HepG2 (cell line): Measurements from ENCODE around the gene RPS6KL1. TPM values are rescaled to one million over a fixed set of nuclear protein-coding genes. Genes with fewer than 3 reads are reported as not detected.

Experiments
- ATAC-seq: fragments of 200-7000 bp; cut with Tn5 transposase; 3 replicates; pipeline ENCODE4 v1.9.1; 2020; ENCODE audit warnings: mild to moderate bottlenecking, moderate library complexity
- BruUV-seq: library from RNA; stranded (reverse); fragments of 400-500 nt; replicated peaks from 2 replicates; lab custom pipeline; 2021; lab: Mats Ljungman, UMichigan
- CTCF ChIA-PET: fragments of 300-600 bp; formaldehyde crosslinking; extraction: SDS; loops from one replicate; lab custom pipeline; 2021; ENCODE audit warnings: low total read pairs, inconsistent platforms, low intra/inter-chr PET ratio; lab: Yijun Ruan, JAX
- POLR2A ChIA-PET: fragments of 350-600 bp; sonication (Branson Sonifier 250); formaldehyde crosslinking; loops from one replicate; lab custom pipeline; 2020; ENCODE audit warnings: antibody characterized with exemption, inconsistent platforms; lab: Yijun Ruan, JAX
- DNase-seq: peaks from one replicate; pipeline ENCODE4 v3.0.0-alpha.2; 2015; ENCODE audit warnings: low spot score
- FAIRE-seq: peaks from 3 replicates; lab custom pipeline; 2011; peaks lifted over from hg19 to GRCh38; lab: Jason Lieb, UNC
- H2AFZ ChIP-seq: one replicate; pipeline ENCODE4 v1.6.1; 2011; ENCODE audit warnings: low read length, inconsistent platforms
- H3K27ac ChIP-seq: fragments of 300-600 bp; 3 replicates; pipeline ENCODE4 v1.8.0; 2011; ENCODE audit warnings: mixed run types, mild to moderate bottlenecking, mixed read lengths, low read length, inconsistent platforms; ENCODE audit not compliant: insufficient read depth; ENCODE audit errors: extremely low read length
- H3K27me3 ChIP-seq, 2 experiments: fragments of 200-600 bp in 1 of 2; 2 replicates in 1 of 2; 3 replicates in 1 of 2; pipeline versions ENCODE4 v1.6.0 to v1.8.0; 2011; ENCODE audit warnings: low read length in 2 of 2, mild to moderate bottlenecking in 2 of 2, moderate library complexity in 2 of 2, inconsistent platforms in 1 of 2; ENCODE audit not compliant: insufficient read depth in 2 of 2, control insufficient read depth in 1 of 2
- H3K36me3 ChIP-seq, 2 experiments: fragments of 200-600 bp in 1 of 2; replicated peaks in 1 of 2; 2 replicates in 1 of 2; 3 replicates in 1 of 2; pipeline versions ENCODE4 v1.5.1 to v1.8.0; 2011; ENCODE audit warnings: low read length in 2 of 2, inconsistent platforms in 1 of 2; ENCODE audit not compliant: insufficient read depth in 2 of 2, control insufficient read depth in 1 of 2
- H3K4me1 ChIP-seq: 2 replicates; pipeline ENCODE4 v1.5.1; 2012; ENCODE audit warnings: low read length, inconsistent platforms; ENCODE audit not compliant: insufficient read depth
- H3K4me2 ChIP-seq: 2 replicates; pipeline ENCODE4 v1.6.0; 2011; ENCODE audit warnings: low read depth, low read length, inconsistent platforms
- H3K4me3 ChIP-seq, 3 experiments: fragments of 200-600 bp in 1 of 3; sonication (generic), shearing (Covaris generic) in 1 of 3; replicated peaks in 1 of 3; 2 replicates each; pipeline ENCODE4 v1.5.1; 2011 to 2016; ENCODE audit warnings: low read length in 3 of 3, inconsistent platforms in 2 of 3, low read depth in 2 of 3, mild to moderate bottlenecking in 2 of 3, control low read depth in 1 of 3, mixed read lengths in 1 of 3; ENCODE audit not compliant: insufficient read depth in 1 of 3
- H3K79me2 ChIP-seq: one replicate; pipeline ENCODE4 v1.6.1; 2011; ENCODE audit warnings: low read length, inconsistent platforms; ENCODE audit not compliant: insufficient read depth
- H3K9ac ChIP-seq: 2 replicates; pipeline ENCODE4 v1.6.0; 2011; ENCODE audit warnings: mild to moderate bottlenecking, low read depth, low read length, inconsistent platforms; ENCODE audit not compliant: insufficient read depth
- H3K9me3 ChIP-seq: 2 replicates; pipeline ENCODE4 v1.5.1; 2012; ENCODE audit warnings: mild to moderate bottlenecking, low read length
- H4K20me1 ChIP-seq: 2 replicates; pipeline ENCODE4 v1.6.0; 2011; ENCODE audit warnings: inconsistent platforms, mild to moderate bottlenecking, low read length, moderate library complexity; ENCODE audit not compliant: insufficient read depth
- CEBPB ChIP-seq: IDR thresholded peaks from 2 replicates; pipeline ENCODE4 v1.6.1; 2011; ENCODE audit warnings: low read depth, low read length, improper control_type of control experiment, borderline replicate concordance
- FOSL1 ChIP-seq: sonication (generic); formaldehyde crosslinking; IDR thresholded peaks from 2 replicates; pipeline ENCODE4 v1.9.0; 2021; ENCODE audit warnings: missing genetic modification reagents, borderline replicate concordance
- FOSL2 ChIP-seq: sonication (generic); formaldehyde crosslinking; IDR thresholded peaks from 2 replicates; pipeline ENCODE4 v1.4.0; 2020; ENCODE audit warnings: missing genetic modification reagents
- PHF5A ChIP-seq: IDR thresholded peaks from one replicate; pipeline ENCODE4 v1.6.1; 2018; ENCODE audit warnings: low read depth, missing genetic modification reagents; ENCODE audit not compliant: unreplicated experiment
- POGZ ChIP-seq: sonication (generic); formaldehyde crosslinking; IDR thresholded peaks from 2 replicates; pipeline ENCODE4 v1.4.0; 2020; ENCODE audit warnings: mild to moderate bottlenecking, missing genetic modification reagents
- PTBP1 ChIP-seq: fragments of 200-400 bp; formaldehyde crosslinking; IDR thresholded peaks from 2 replicates; pipeline ENCODE4 v1.6.1; 2018; ENCODE audit warnings: low read length, low read depth; ENCODE audit not compliant: poor library complexity, severe bottlenecking
- REPIN1 ChIP-seq: sonication (generic); formaldehyde crosslinking; IDR thresholded peaks from 2 replicates; pipeline ENCODE4 v1.8.0; 2022; ENCODE audit warnings: missing genetic modification reagents, low read depth, mild to moderate bottlenecking, borderline replicate concordance
- SP140L ChIP-seq: sonication (generic); formaldehyde crosslinking; IDR thresholded peaks from 2 replicates; pipeline ENCODE4 v1.4.0; 2020; ENCODE audit warnings: missing genetic modification reagents, borderline replicate concordance
- TAF15 ChIP-seq: fragments of 200-400 bp; formaldehyde crosslinking; IDR thresholded peaks from one replicate; pipeline ENCODE4 v1.6.1; 2018; ENCODE audit warnings: mild to moderate bottlenecking, low read depth, low read length; ENCODE audit not compliant: poor library complexity, severe bottlenecking
- TBL1XR1 ChIP-seq: fragments of 150-350 bp; IDR thresholded peaks from 2 replicates; pipeline ENCODE4 v1.6.1; 2014; ENCODE audit warnings: borderline replicate concordance, low read length; ENCODE audit not compliant: partially characterized antibody
- ZBTB1 ChIP-seq: sonication (generic); formaldehyde crosslinking; IDR thresholded peaks from 2 replicates; pipeline ENCODE4 v1.4.0; 2020; ENCODE audit warnings: missing genetic modification reagents, borderline replicate concordance
- ZNF350 ChIP-seq: sonication (generic); formaldehyde crosslinking; IDR thresholded peaks from 2 replicates; pipeline ENCODE4 v1.4.0; 2020; ENCODE audit warnings: mild to moderate bottlenecking, low read depth, missing genetic modification reagents, borderline replicate concordance
- ZNF672 ChIP-seq: sonication (generic); formaldehyde crosslinking; IDR thresholded peaks from 2 replicates; pipeline ENCODE4 v1.8.1; 2022; ENCODE audit warnings: missing genetic modification reagents
- ZNF878 ChIP-seq: sonication (generic); formaldehyde crosslinking; IDR thresholded peaks from 2 replicates; pipeline ENCODE4 v1.8.1; 2023; ENCODE audit warnings: mild to moderate bottlenecking, missing genetic modification reagents, moderate library complexity
- WGBS: methylation state at CpG from one replicate; pipeline ENCODE4 v1.1.6; 2017; ENCODE audit warnings: low lambda C conversion rate; 5-methylcytosine and 5-hydroxymethylcytosine counted together
- in situ Hi-C: cut with HindIII; loops from 2 replicates; pipeline ENCODE4 v1.10.0; 2017; ENCODE audit warnings: low pct_unique_long_range_greater_than_20kb; ENCODE audit not compliant: extremely low pct_ligation_motif_present
- intact Hi-C: fragments of 100-400 bp; cut with micrococcal nuclease; formaldehyde crosslinking; loops from one replicate; pipeline ENCODE4 v1.10.0; 2022; ENCODE audit not compliant: unreplicated experiment
- polyA plus RNA-seq, 8 experiments: library from polyadenylated mRNA; depleted of rRNA in 3 of 8; stranded (reverse) in 7 of 8; unstranded in 1 of 8; fragments of >200 nt; fragmentation: Illumina TruSeq in 4 of 8; extraction: Trizol in 4 of 8; gene quantifications; 2 replicates each; pipeline versions ENCODE4 v1.2.1 to v1.2.3, GENCODE V29; 2011 to 2016; ENCODE audit warnings: low read depth in 4 of 8, missing spikeins in 1 of 8, mixed read lengths in 1 of 8; ENCODE audit not compliant: insufficient read depth in 1 of 8
- total RNA-seq, 5 experiments: library from RNA; depleted of rRNA; stranded (reverse); fragments of >200 nt; fragmentation: Illumina TruSeq; extraction: Trizol; gene quantifications; 2 replicates each; pipeline ENCODE4 v1.2.3, GENCODE V29; 2016; ENCODE audit warnings: low read depth in 1 of 5
- TF ChIP-seq, protein P1 (sequence below): sonication (generic); formaldehyde crosslinking; IDR thresholded peaks from 2 replicates; pipeline ENCODE4 v1.4.0; 2020; ENCODE audit warnings: missing genetic modification reagents, borderline replicate concordance
- TF ChIP-seq, protein P2 (sequence below): IDR thresholded peaks from 2 replicates; pipeline ENCODE4 v1.6.1; 2016; ENCODE audit warnings: missing genetic modification reagents, missing compliant biosample characterization

RPS6KL1 gene
- total and polyA plus RNA-seq, 2 of the 13 experiments (the other 11 are each of a cell fraction or from before 2014, with no cell fraction given): 6.5 to 11.5 TPM

DNA sequence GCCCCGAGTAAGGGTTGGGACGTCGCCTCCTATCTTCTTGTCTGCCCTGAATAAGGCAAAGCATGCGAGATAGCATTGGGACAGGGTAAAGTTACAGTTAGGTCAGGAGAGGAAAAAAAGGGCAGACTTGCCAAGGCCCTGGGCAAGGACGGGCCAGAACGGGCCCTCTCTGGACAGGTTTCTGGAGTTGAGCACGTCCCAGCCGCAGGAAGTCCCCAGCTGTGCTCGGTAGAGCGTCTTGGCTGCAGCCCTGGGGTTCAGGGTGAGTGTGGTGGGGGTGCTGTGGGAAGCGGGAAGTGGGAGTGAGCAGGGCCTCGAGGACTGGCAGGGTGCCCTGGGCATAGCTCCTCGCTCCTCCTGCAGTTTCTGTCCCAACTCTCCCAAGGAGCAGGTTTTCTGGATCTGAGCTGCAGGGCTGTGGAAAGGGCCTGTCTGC, 5.4 kb downstream of the RPS6KL1 start:
- H3K36me3 ChIP-seq: no peaks in the 10 kb centered on the region
- no peaks in the 10 kb centered on the region for H4K20me1 ChIP-seq
- no peak overlapping the region for H3K4me3 ChIP-seq
- TF ChIP-seq POGZ (no peak), CEBPB (no peak), PHF5A (CRISPR knock-in tag) (no peak), TBL1XR1 (no peak), TAF15 (no peak), SP140L (CRISPR knock-in tag) (no peak), ZNF350 (CRISPR knock-in tag) (no peak), FOSL1 (no peak), ZNF672 (no peak), PTBP1 (no peak), FOSL2 (CRISPR knock-in tag) (no peak), ZNF878 (CRISPR knock-in tag) (no peak), ZBTB1 (CRISPR knock-in tag) (no peak), REPIN1 (CRISPR knock-in tag) (no peak)
- TF ChIP-seq, protein P1, sequence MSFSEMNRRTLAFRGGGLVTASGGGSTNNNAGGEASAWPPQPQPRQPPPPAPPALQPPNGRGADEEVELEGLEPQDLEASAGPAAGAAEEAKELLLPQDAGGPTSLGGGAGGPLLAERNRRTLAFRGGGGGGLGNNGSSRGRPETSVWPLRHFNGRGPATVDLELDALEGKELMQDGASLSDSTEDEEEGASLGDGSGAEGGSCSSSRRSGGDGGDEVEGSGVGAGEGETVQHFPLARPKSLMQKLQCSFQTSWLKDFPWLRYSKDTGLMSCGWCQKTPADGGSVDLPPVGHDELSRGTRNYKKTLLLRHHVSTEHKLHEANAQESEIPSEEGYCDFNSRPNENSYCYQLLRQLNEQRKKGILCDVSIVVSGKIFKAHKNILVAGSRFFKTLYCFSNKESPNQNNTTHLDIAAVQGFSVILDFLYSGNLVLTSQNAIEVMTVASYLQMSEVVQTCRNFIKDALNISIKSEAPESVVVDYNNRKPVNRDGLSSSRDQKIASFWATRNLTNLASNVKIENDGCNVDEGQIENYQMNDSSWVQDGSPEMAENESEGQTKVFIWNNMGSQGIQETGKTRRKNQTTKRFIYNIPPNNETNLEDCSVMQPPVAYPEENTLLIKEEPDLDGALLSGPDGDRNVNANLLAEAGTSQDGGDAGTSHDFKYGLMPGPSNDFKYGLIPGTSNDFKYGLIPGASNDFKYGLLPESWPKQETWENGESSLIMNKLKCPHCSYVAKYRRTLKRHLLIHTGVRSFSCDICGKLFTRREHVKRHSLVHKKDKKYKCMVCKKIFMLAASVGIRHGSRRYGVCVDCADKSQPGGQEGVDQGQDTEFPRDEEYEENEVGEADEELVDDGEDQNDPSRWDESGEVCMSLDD: no peak
- TF ChIP-seq, protein P2, sequence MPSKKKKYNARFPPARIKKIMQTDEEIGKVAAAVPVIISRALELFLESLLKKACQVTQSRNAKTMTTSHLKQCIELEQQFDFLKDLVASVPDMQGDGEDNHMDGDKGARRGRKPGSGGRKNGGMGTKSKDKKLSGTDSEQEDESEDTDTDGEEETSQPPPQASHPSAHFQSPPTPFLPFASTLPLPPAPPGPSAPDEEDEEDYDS (CRISPR knock-in tag): no peak
- no peaks in the 10 kb centered on the region for H3K79me2 ChIP-seq
- intact Hi-C loops (no loop called here), in situ Hi-C loops (no loop called here)
- ATAC-seq (no peak), DNase-seq (no peak), FAIRE-seq (no peak)
- ChIA-PET POLR2A (no interaction called here), CTCF (no interaction called here)
- 91% methylated on average over 12 of the region's 13 CpGs for WGBS
- no peaks in the 10 kb centered on the region for H3K9me3 ChIP-seq
- peaks cover 11% of the 10 kb centered on the region; the same call in 1 of the 2 replicates for H3K4me1 ChIP-seq
- H3K9ac ChIP-seq: no peak overlapping the region
- H3K4me2 ChIP-seq: no peak overlapping the region
- H2AFZ ChIP-seq: no peak overlapping the region
- BruUV-seq: no TSS peak
- H3K27ac ChIP-seq: no peak overlapping the region
- no peaks in the 10 kb centered on the region; a peak in 1 of 5 replicates for H3K27me3 ChIP-seq
